Measurements from ENCODE around the gene PID1. TPM values are rescaled to one million over a fixed set of nuclear protein-coding genes. Genes with fewer than 3 reads are reported as not detected.

PID1 gene, protein sequence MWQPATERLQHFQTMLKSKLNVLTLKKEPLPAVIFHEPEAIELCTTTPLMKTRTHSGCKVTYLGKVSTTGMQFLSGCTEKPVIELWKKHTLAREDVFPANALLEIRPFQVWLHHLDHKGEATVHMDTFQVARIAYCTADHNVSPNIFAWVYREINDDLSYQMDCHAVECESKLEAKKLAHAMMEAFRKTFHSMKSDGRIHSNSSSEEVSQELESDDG
- total RNA-seq (10 to 100 TPM; 41.3 to 45.7 TPM), polyA plus RNA-seq (10 to 100 TPM; 17.0 to 18.7 TPM)
- long read RNA-seq, donor 1, transcript PID1-203 (3 exons, 2,533 nt): major isoform, 18 of 20 reads
- long read RNA-seq, donor 1, partial matches to known transcripts: 0 of 20 reads
- long read RNA-seq, donor 1, other reads (novel, unspliced or antisense): 0 of 20 reads
- long read RNA-seq, donor 2, transcript PID1-203 (3 exons, 2,533 nt): major isoform, 6 of 7 reads
- long read RNA-seq, donor 2, partial matches to known transcripts: 0 of 7 reads
- long read RNA-seq, donor 2, other reads (novel, unspliced or antisense): 0 of 7 reads
- long read RNA-seq, donor 3, transcript PID1-203 (3 exons, 2,533 nt): major isoform, 8 of 8 reads
- long read RNA-seq, donor 3, partial matches to known transcripts: 0 of 8 reads
- long read RNA-seq, donor 3, other reads (novel, unspliced or antisense): 0 of 8 reads
- long read RNA-seq, donor 4, transcript PID1-203 (3 exons, 2,533 nt): major isoform, 7 of 8 reads
- long read RNA-seq, donor 4, partial matches to known transcripts: 0 of 8 reads
- long read RNA-seq, donor 4, other reads (novel, unspliced or antisense): 0 of 8 reads
- long read RNA-seq, donor 5, transcript PID1-203 (3 exons, 2,533 nt): major isoform, 15 of 16 reads
- long read RNA-seq, donor 5, partial matches to known transcripts: 0 of 16 reads
- long read RNA-seq, donor 5, other reads (novel, unspliced or antisense): 0 of 16 reads

DNA sequence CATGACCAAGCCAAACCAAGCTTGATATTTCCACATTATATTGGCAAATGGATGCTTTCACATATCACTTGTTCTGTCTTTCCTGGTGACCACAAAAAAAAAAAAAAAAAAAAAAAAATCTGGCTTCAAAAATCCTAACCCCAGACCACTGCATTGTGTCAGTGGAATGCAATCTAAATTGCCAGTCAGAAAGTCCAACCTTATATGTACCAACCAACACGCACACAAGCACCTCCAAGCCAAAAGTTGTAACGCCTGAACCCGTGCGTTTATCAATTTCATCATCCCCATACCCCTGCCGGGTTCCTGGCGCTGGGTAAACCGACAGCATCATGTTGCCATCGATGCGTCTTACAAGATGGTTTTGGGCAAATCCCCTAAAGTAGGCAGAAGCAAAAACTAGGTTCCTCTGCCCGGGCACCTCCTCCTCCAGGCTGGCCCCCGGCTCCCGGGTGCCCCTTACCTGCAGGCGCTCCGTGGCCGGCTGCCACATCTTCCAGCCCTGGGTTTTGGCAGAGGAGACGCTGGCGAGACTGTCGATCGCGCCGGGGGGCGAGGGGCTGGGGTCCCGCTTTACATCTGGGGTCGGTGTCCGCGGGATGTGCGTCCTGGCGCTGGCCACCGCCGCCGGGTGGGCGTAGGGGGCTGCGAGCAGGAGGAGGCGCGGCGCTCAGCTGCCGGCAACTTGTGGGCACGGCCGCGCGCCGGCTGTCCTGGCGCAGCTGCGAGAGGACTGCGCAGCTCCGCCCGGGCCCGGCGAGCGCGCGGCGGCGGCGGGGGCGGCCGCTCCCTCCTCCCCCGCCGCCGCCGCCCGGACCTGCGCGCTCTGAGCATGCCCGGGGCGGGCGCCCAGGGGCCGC, at the start of gene PID1:
TSS of gene PID1 (minus strand) at position 737 of the 860 bp plus-strand sequence. CDS start at position 493, 244 bp downstream.
- H3K27me3 ChIP-seq (ENCODE audit: control insufficient read depth in 3 of 3, insufficient read depth in 3 of 3, low read length in 2 of 3): no peaks in the 10 kb centered on the region
- peak within 1 kb of the TSS in 1 of 2 donors; percentile 87 for H3K27ac ChIP-seq (ENCODE audit: low read depth in 1 of 2, low read length in 1 of 2)
- TF ChIP-seq, protein P1, sequence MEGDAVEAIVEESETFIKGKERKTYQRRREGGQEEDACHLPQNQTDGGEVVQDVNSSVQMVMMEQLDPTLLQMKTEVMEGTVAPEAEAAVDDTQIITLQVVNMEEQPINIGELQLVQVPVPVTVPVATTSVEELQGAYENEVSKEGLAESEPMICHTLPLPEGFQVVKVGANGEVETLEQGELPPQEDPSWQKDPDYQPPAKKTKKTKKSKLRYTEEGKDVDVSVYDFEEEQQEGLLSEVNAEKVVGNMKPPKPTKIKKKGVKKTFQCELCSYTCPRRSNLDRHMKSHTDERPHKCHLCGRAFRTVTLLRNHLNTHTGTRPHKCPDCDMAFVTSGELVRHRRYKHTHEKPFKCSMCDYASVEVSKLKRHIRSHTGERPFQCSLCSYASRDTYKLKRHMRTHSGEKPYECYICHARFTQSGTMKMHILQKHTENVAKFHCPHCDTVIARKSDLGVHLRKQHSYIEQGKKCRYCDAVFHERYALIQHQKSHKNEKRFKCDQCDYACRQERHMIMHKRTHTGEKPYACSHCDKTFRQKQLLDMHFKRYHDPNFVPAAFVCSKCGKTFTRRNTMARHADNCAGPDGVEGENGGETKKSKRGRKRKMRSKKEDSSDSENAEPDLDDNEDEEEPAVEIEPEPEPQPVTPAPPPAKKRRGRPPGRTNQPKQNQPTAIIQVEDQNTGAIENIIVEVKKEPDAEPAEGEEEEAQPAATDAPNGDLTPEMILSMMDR (IDR thresholded peaks at IDR 0.05; ENCODE audit: control extremely low read depth, extremely low read depth): no peak
- H3K4me1 ChIP-seq (ENCODE audit: control insufficient read depth in 5 of 5, insufficient read depth in 5 of 5, low read length in 5 of 5): peaks cover 0 to 27% (median 6%) of the 10 kb centered on the region in 5 donors
- H3K36me3 ChIP-seq (ENCODE audit: control insufficient read depth in 4 of 4, insufficient read depth in 4 of 4, low read length in 4 of 4): no peaks in the 10 kb centered on the region
- peak within 1 kb of the TSS; percentile 83 for H3K4me3 ChIP-seq
- ATAC-seq (ENCODE audit: insufficient read depth, low FRiP score) (peak; percentile 72), DNase-seq (peak; percentile 68 to 88 (median 68))
- H3K9me3 ChIP-seq (ENCODE audit: control insufficient read depth in 4 of 4, insufficient read depth in 3 of 4, low read length in 3 of 4): no peaks in the 10 kb centered on the region
- 3 to 8% methylated on average over 45 to 68 of the region's 68 CpGs for WGBS, 2 donors
- H3K9ac ChIP-seq (ENCODE audit: insufficient read depth in 1 of 2, low read length in 2 of 2): peak within 1 kb of the TSS; percentile 31 to 61

DNA sequence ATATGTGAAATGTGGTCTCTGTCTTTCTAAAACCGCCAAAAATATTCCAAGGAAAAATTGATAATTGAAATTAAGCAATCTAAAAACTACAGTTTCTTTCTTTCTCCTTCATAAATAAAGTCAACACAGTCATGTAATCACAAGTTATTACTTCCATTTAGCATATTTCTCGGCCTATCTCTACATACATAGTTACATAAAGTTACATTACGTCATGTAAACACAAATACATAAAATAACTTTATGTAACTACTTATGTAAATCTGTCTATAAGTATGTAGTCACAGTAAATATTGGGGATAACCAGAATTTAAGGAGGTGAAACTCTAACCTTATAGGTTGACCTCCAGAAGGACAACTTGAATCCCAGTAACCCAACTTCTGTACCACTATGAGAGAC, 48.5 kb upstream of the PID1 start:
- H3K27ac ChIP-seq (ENCODE audit: low read depth in 1 of 2, low read length in 1 of 2): no peak overlapping the region
- no peaks in the 10 kb centered on the region for H3K36me3 ChIP-seq (ENCODE audit: control insufficient read depth in 4 of 4, insufficient read depth in 4 of 4, low read length in 4 of 4)
- H3K4me3 ChIP-seq: no peak overlapping the region
- WGBS, 2 donors: 92 to 94% methylated on average over 3 of the region's 3 CpGs
- H3K4me1 ChIP-seq (ENCODE audit: control insufficient read depth in 5 of 5, insufficient read depth in 5 of 5, low read length in 5 of 5): no peaks in the 10 kb centered on the region
- H3K27me3 ChIP-seq (ENCODE audit: control insufficient read depth in 3 of 3, insufficient read depth in 3 of 3, low read length in 2 of 3): no peaks in the 10 kb centered on the region
- no peak overlapping the region for H3K9ac ChIP-seq (ENCODE audit: insufficient read depth in 1 of 2, low read length in 2 of 2)
- ATAC-seq (ENCODE audit: insufficient read depth, low FRiP score) (no peak), DNase-seq (no peak)
- TF ChIP-seq, protein P1 (IDR thresholded peaks at IDR 0.05; ENCODE audit: control extremely low read depth, extremely low read depth): no peak
- no peaks in the 10 kb centered on the region for H3K9me3 ChIP-seq (ENCODE audit: control insufficient read depth in 4 of 4, insufficient read depth in 3 of 4, low read length in 3 of 4)

DNA sequence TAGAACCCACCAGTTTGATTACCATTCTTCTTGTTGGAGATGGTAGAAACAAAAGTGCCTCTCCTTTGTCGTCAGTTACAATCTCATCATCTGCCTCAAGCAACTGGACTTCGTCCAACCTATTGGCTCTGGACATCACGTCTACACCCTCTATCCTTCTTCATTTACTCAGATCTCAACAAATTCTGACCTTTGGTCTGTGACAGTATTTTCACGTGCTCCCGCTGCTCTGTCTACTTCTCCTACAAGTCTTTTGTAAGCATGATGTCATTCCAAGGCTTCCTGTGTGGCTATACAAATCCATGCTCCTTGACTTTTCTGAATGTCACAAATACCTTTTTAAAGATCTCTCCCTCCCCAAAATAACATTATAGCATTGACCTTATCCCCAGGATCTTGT, 43.0 kb upstream of the PID1 start:
- no peak for ATAC-seq (ENCODE audit: insufficient read depth, low FRiP score)
- DNase-seq: no peak
- no peak overlapping the region for H3K4me3 ChIP-seq
- H3K27me3 ChIP-seq (ENCODE audit: control insufficient read depth in 3 of 3, insufficient read depth in 3 of 3, low read length in 2 of 3): no peaks in the 10 kb centered on the region
- H3K9ac ChIP-seq (ENCODE audit: insufficient read depth in 1 of 2, low read length in 2 of 2): no peak overlapping the region
- no peaks in the 10 kb centered on the region for H3K36me3 ChIP-seq (ENCODE audit: control insufficient read depth in 4 of 4, insufficient read depth in 4 of 4, low read length in 4 of 4)
- 68 to 88% methylated on average over 5 of the region's 5 CpGs for WGBS, 2 donors
- no peak overlapping the region for H3K27ac ChIP-seq (ENCODE audit: low read depth in 1 of 2, low read length in 1 of 2)
- no peaks in the 10 kb centered on the region for H3K9me3 ChIP-seq (ENCODE audit: control insufficient read depth in 4 of 4, insufficient read depth in 3 of 4, low read length in 3 of 4)
- H3K4me1 ChIP-seq (ENCODE audit: control insufficient read depth in 5 of 5, insufficient read depth in 5 of 5, low read length in 5 of 5): no peaks in the 10 kb centered on the region
- TF ChIP-seq, protein P1 (IDR thresholded peaks at IDR 0.05; ENCODE audit: control extremely low read depth, extremely low read depth): no peak
